ENCODE results near the gene MYBPC3.
"Not testable (repeated sequence)": the region's sequence is repeated elsewhere in the genome, so short reads cannot be mapped to it uniquely, and the experiment has no call there.

MYBPC3 gene

GRCh38 chr11:47338396-47339241 lies 13.9 kb downstream of the MYBPC3 start:
- no peak overlapping the region for H3K4me3 ChIP-seq (replicated peaks; ENCODE audit: low read depth, low read length)
- no peak for TF ChIP-seq CTCF (IDR thresholded peaks at IDR 0.05; ENCODE audit: low read length, missing control alignments)
- DNase-seq (ENCODE audit: low read depth) = no peak

GRCh38 chr11:47337229-47337924 lies 15.1 kb downstream of the MYBPC3 start:
- no peak overlapping the region for H3K4me3 ChIP-seq (replicated peaks; ENCODE audit: low read depth, low read length)
- DNase-seq (ENCODE audit: low read depth) = no peak
- no peak for TF ChIP-seq CTCF (IDR thresholded peaks at IDR 0.05; ENCODE audit: low read length, missing control alignments)

GRCh38 chr11:47336595-47336994 lies 15.9 kb downstream of the MYBPC3 start:
- no peak overlapping the region for H3K4me3 ChIP-seq (replicated peaks; ENCODE audit: low read depth, low read length)
- TF ChIP-seq CTCF (IDR thresholded peaks at IDR 0.05; ENCODE audit: low read length, missing control alignments) = no peak
- no peak for DNase-seq (ENCODE audit: low read depth)

- no peak for DNase-seq (ENCODE audit: low read depth)
- H3K4me3 ChIP-seq (replicated peaks; ENCODE audit: low read depth, low read length) = no peak overlapping the region
- no peak for TF ChIP-seq CTCF (IDR thresholded peaks at IDR 0.05; ENCODE audit: low read length, missing control alignments)
These were observed 16.8 kb downstream of the MYBPC3 start for GRCh38 chr11:47335733-47336132.

- not testable (repeated sequence) for H3K4me3 ChIP-seq (replicated peaks; ENCODE audit: low read depth, low read length); DNase-seq (ENCODE audit: low read depth)
These were observed 17.6 kb downstream of the MYBPC3 start for GRCh38 chr11:47334699-47335411.

GRCh38 chr11:47333886-47334443 lies 18.5 kb downstream of the MYBPC3 start:
- TF ChIP-seq CTCF (IDR thresholded peaks at IDR 0.05; ENCODE audit: low read length, missing control alignments) = no peak
- DNase-seq (ENCODE audit: low read depth) = no peak
- no peak overlapping the region for H3K4me3 ChIP-seq (replicated peaks; ENCODE audit: low read depth, low read length)

GRCh38 chr11:47333526-47333845 lies 19.0 kb downstream of the MYBPC3 start:
- no peak overlapping the region for H3K4me3 ChIP-seq (replicated peaks; ENCODE audit: low read depth, low read length)
- TF ChIP-seq CTCF (IDR thresholded peaks at IDR 0.05; ENCODE audit: low read length, missing control alignments) = no peak
- no peak for DNase-seq (ENCODE audit: low read depth)
